Endodermal cell (in vitro differentiated cells): ENCODE results near the gene MOCOS. TPM values are rescaled to one million over a fixed set of nuclear protein-coding genes. Genes with fewer than 3 reads are reported as not detected.

Experiments used
- DNase-seq: peaks from one replicate; pipeline ENCODE4 v3.0.0-alpha.2; 2017
- H3K27ac ChIP-seq: 2 replicates; pipeline ENCODE4 v1.5.1; 2013; ENCODE audit warnings: mild to moderate bottlenecking, low read depth, low read length, moderate library complexity
- H3K27me3 ChIP-seq: 2 replicates; pipeline ENCODE4 v1.6.1; 2013; ENCODE audit warnings: mild to moderate bottlenecking, low read length, moderate library complexity; ENCODE audit not compliant: insufficient read depth, control insufficient read depth, poor library complexity, severe bottlenecking
- H3K36me3 ChIP-seq: 2 replicates; pipeline ENCODE4 v1.7.0; 2013; ENCODE audit warnings: mild to moderate bottlenecking, low read length, moderate library complexity; ENCODE audit not compliant: control insufficient read depth, insufficient read depth
- H3K4me1 ChIP-seq: one replicate; pipeline ENCODE4 v1.7.0; 2013; ENCODE audit warnings: low read length; ENCODE audit not compliant: control insufficient read depth, insufficient read depth
- H3K4me3 ChIP-seq: 2 replicates; pipeline ENCODE4 v1.5.1; 2013; ENCODE audit warnings: mild to moderate bottlenecking, low read length, moderate library complexity
- H3K9ac ChIP-seq: 2 replicates; pipeline ENCODE4 v1.6.1; 2013; ENCODE audit warnings: mild to moderate bottlenecking, low read length, moderate library complexity; ENCODE audit not compliant: poor library complexity, severe bottlenecking; ENCODE audit errors: extremely low read depth
- H3K9me3 ChIP-seq: 2 replicates; pipeline ENCODE4 v1.6.1; 2013; ENCODE audit warnings: mild to moderate bottlenecking, low read length, moderate library complexity; ENCODE audit not compliant: control insufficient read depth
- H3K27ac Mint-ChIP-seq: 2 replicates; pipeline ENCODE4 v1.8.0; 2020; ENCODE audit warnings: mixed read lengths
- H3K27me3 Mint-ChIP-seq: 2 replicates; pipeline ENCODE4 v1.8.0; 2021; ENCODE audit warnings: mild to moderate bottlenecking, mixed read lengths; ENCODE audit not compliant: insufficient read depth
- H3K36me3 Mint-ChIP-seq: 2 replicates; pipeline ENCODE4 v1.8.0; 2020; ENCODE audit warnings: low read depth, mixed read lengths
- H3K4me1 Mint-ChIP-seq: 2 replicates; pipeline ENCODE4 v1.8.0; 2020; ENCODE audit warnings: mixed read lengths
- H3K4me3 Mint-ChIP-seq: 2 replicates; pipeline ENCODE4 v1.8.0; 2020; ENCODE audit warnings: mild to moderate bottlenecking, moderate library complexity, mixed read lengths
- H3K9me3 Mint-ChIP-seq: 2 replicates; pipeline ENCODE4 v1.8.0; 2020; ENCODE audit warnings: mild to moderate bottlenecking, mixed read lengths
- WGBS, 2 experiments: methylation state at CpG; one replicate each; pipeline versions ENCODE4 v1.1.5 to v1.1.7; 2013; ENCODE audit warnings: missing lambda C conversion rate in 2 of 2, mixed read lengths in 1 of 2; ENCODE audit not compliant: insufficient coverage in 1 of 2, insufficient read length in 1 of 2; 5-methylcytosine and 5-hydroxymethylcytosine counted together
- total RNA-seq, 2 donors: library from RNA; stranded (reverse); fragmentation: NEBNext Ultra II Directional in 1 of 2; extraction: Animal tissue kit (Norgen Biotek cat#: 25700) in 1 of 2; gene quantifications; 2 replicates in 1 of 2; 3 replicates in 1 of 2; pipeline ENCODE4 v1.2.1, GENCODE V29; 2021
- TF ChIP-seq, protein P1 (sequence below): fragments of 200-600 bp; sonication (generic); conservative IDR thresholded peaks from 2 replicates; pipeline ENCODE4 v1.5.0; 2021; ENCODE audit warnings: antibody characterized with exemption, mild to moderate bottlenecking

Gene MOCOS
- total RNA-seq, 2 donors from 2014 or later: 0.51 to 1.4 TPM

DNA sequence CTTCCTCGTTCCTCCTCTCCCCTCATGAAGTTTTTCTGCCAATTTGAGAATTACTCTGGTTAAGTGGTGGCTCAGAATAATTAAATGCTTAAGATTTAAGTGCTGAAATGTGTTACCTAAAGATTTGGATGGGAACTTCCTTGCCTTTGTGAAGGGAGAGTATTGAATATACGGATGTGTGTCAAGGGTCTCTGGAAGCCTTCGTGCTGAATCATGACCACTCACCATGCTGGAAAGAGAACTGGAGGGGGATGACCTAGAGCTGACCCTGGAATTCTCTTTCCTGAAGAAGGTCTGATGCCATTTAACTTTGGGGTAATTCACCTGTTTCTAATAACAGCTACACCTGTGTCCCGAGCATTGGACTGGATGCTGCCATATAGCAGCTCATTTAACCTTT lies 2.2 kb downstream of the MOCOS start:
- H3K27me3 Mint-ChIP-seq: peaks cover 59% of the 10 kb centered on the region
- H3K36me3 Mint-ChIP-seq: no peaks in the 10 kb centered on the region
- Histone ChIP-seq H3K27me3 (peaks cover 61% of the 10 kb centered on the region), H3K4me3 (no peak overlapping the region), H3K4me1 (no peaks in the 10 kb centered on the region), H3K9me3 (no peaks in the 10 kb centered on the region), H3K36me3 (no peaks in the 10 kb centered on the region), H3K27ac (no peak overlapping the region), H3K9ac (no peak overlapping the region)
- no peak overlapping the region for H3K27ac Mint-ChIP-seq
- no peaks in the 10 kb centered on the region for H3K9me3 Mint-ChIP-seq
- TF ChIP-seq, protein P1, sequence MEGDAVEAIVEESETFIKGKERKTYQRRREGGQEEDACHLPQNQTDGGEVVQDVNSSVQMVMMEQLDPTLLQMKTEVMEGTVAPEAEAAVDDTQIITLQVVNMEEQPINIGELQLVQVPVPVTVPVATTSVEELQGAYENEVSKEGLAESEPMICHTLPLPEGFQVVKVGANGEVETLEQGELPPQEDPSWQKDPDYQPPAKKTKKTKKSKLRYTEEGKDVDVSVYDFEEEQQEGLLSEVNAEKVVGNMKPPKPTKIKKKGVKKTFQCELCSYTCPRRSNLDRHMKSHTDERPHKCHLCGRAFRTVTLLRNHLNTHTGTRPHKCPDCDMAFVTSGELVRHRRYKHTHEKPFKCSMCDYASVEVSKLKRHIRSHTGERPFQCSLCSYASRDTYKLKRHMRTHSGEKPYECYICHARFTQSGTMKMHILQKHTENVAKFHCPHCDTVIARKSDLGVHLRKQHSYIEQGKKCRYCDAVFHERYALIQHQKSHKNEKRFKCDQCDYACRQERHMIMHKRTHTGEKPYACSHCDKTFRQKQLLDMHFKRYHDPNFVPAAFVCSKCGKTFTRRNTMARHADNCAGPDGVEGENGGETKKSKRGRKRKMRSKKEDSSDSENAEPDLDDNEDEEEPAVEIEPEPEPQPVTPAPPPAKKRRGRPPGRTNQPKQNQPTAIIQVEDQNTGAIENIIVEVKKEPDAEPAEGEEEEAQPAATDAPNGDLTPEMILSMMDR: no peak
- no peak for DNase-seq
- no peak overlapping the region for H3K4me3 Mint-ChIP-seq
- 88 to 94% methylated on average over 3 to 4 of the region's 4 CpGs for WGBS, 2 experiments
- H3K4me1 Mint-ChIP-seq: peaks cover 13% of the 10 kb centered on the region

GRCh38 chr18:36191286-36191685 lies 4.0 kb downstream of the MOCOS start:
- Histone ChIP-seq H3K27me3 (peaks cover 49% of the 10 kb centered on the region), H3K4me1 (no peaks in the 10 kb centered on the region), H3K36me3 (no peaks in the 10 kb centered on the region), H3K9ac (no peak overlapping the region), H3K9me3 (no peaks in the 10 kb centered on the region), H3K27ac (no peak overlapping the region), H3K4me3 (no peak overlapping the region)
- DNase-seq: no peak
- Mint-ChIP-seq H3K27ac (no peak overlapping the region), H3K4me1 (peaks cover 13% of the 10 kb centered on the region), H3K36me3 (no peaks in the 10 kb centered on the region), H3K27me3 (peaks cover 46% of the 10 kb centered on the region), H3K9me3 (no peaks in the 10 kb centered on the region), H3K4me3 (no peak overlapping the region)
- WGBS, 2 experiments: 88 to 94% methylated on average over 3 of the region's 3 CpGs
- TF ChIP-seq, protein P1: no peak

GRCh38 chr18:36191711-36192110 lies 4.4 kb downstream of the MOCOS start:
- no peaks in the 10 kb centered on the region for H3K4me1 ChIP-seq
- no peaks in the 10 kb centered on the region for H3K36me3 Mint-ChIP-seq
- WGBS, 2 experiments: 95% methylated on average over 1 of the region's 1 CpG; no CpG with 5 or more reads in 1 of the 2 experiments
- H3K9me3 Mint-ChIP-seq: no peaks in the 10 kb centered on the region
- H3K9ac ChIP-seq: no peak overlapping the region
- no peaks in the 10 kb centered on the region for H3K36me3 ChIP-seq
- no peak overlapping the region for H3K27ac Mint-ChIP-seq
- H3K4me3 ChIP-seq: no peak overlapping the region
- peaks cover 13% of the 10 kb centered on the region for H3K4me1 Mint-ChIP-seq
- H3K4me3 Mint-ChIP-seq: no peak overlapping the region
- TF ChIP-seq, protein P1: no peak
- H3K27me3 ChIP-seq: peaks cover 45% of the 10 kb centered on the region
- no peak for DNase-seq
- H3K9me3 ChIP-seq: no peaks in the 10 kb centered on the region
- peaks cover 44% of the 10 kb centered on the region for H3K27me3 Mint-ChIP-seq
- H3K27ac ChIP-seq: no peak overlapping the region
